Measurements from ENCODE around the gene FRAS1.

The FRAS1 gene

DNA sequence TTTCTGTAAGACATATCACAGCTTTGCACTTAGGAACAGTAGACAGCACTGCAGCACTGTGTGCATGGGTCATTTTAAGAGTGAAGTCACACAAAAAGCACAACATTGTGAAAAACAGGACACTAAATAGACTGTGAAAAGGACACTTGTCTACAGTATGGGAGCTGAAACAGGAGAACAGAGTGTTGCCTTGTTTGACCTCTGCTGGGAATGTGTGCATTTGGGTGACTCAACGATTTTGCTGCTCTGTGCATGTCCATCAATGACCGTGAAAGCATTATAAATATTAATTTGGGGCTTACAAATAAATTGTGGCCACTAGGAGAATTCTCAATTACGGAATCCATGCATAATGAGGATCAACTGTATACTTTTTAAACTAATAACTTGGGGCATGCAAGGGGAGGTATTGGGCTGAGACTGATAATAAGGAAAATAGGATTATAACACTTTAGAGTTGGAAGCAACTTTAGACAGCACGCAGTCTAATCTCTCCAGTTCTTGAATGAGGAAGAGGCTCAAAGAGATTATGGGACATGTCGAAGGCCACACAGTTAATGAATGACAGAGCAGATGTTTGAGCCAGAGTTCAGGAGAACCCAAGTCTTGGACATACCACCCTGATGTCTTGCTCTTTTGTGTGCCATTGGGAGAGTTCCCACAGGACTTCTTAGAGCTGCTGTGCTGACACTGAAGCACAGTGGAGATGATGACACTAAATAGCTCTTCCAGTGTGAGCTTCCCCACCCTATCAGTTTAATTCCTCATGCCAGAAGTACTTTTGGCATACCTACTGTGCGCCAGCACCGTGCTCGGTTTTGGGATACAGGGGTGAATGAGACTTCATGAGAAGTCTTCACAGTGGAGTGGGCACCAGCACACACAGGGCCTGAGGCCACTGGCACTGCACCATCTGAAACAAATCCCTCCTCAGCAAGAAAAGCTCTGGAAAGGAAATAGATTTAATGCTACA is 79.3 kb downstream of the FRAS1 start:
- no peak for TF ChIP-seq SIN3A (IDR thresholded peaks at IDR 0.05; ENCODE audit: borderline replicate concordance, insufficient read depth, low read length)
- TF ChIP-seq, protein P1, sequence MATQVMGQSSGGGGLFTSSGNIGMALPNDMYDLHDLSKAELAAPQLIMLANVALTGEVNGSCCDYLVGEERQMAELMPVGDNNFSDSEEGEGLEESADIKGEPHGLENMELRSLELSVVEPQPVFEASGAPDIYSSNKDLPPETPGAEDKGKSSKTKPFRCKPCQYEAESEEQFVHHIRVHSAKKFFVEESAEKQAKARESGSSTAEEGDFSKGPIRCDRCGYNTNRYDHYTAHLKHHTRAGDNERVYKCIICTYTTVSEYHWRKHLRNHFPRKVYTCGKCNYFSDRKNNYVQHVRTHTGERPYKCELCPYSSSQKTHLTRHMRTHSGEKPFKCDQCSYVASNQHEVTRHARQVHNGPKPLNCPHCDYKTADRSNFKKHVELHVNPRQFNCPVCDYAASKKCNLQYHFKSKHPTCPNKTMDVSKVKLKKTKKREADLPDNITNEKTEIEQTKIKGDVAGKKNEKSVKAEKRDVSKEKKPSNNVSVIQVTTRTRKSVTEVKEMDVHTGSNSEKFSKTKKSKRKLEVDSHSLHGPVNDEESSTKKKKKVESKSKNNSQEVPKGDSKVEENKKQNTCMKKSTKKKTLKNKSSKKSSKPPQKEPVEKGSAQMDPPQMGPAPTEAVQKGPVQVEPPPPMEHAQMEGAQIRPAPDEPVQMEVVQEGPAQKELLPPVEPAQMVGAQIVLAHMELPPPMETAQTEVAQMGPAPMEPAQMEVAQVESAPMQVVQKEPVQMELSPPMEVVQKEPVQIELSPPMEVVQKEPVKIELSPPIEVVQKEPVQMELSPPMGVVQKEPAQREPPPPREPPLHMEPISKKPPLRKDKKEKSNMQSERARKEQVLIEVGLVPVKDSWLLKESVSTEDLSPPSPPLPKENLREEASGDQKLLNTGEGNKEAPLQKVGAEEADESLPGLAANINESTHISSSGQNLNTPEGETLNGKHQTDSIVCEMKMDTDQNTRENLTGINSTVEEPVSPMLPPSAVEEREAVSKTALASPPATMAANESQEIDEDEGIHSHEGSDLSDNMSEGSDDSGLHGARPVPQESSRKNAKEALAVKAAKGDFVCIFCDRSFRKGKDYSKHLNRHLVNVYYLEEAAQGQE (IDR thresholded peaks at IDR 0.05; ENCODE audit: insufficient read depth in 1 of 2, low read depth in 2 of 2, low read length in 2 of 2), result no peak
- TF ChIP-seq TAF1 (IDR thresholded peaks at IDR 0.05; ENCODE audit: borderline replicate concordance, insufficient read depth, low read length), result no peak
- no peak for TF ChIP-seq FOXP2 (optimal IDR thresholded peaks at IDR 0.05; ENCODE audit: borderline replicate concordance, extremely low read depth, extremely low read length, insufficient read depth)
- no peak for TF ChIP-seq POLR2AphosphoS5 (IDR thresholded peaks at IDR 0.05; ENCODE audit: low read depth, low read length)

DNA sequence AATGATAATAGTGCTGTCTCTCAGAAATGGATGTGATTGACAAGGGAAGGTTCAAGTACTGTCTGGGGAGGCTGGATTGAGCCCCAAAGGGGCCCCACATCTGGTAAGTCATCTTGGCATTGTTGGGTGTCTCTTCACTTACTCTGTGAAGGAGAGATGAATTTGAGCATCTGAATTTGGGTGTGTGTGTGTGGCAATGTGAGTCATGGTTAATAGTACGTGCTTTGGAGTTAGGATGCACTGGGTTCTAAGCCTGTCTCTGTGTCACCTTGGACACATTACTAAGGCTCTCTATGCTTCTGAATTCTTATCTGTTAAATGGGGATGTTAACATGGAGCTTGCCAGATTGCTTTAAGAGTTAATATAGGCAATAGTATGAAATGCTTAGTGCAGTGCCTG is 80.4 kb downstream of the FRAS1 start:
- TF ChIP-seq FOXP2 (optimal IDR thresholded peaks at IDR 0.05; ENCODE audit: borderline replicate concordance, extremely low read depth, extremely low read length, insufficient read depth) (no peak), SIN3A (IDR thresholded peaks at IDR 0.05; ENCODE audit: borderline replicate concordance, insufficient read depth, low read length) (no peak), TAF1 (IDR thresholded peaks at IDR 0.05; ENCODE audit: borderline replicate concordance, insufficient read depth, low read length) (no peak), POLR2AphosphoS5 (IDR thresholded peaks at IDR 0.05; ENCODE audit: low read depth, low read length) (no peak)
- TF ChIP-seq, protein P1 (IDR thresholded peaks at IDR 0.05; ENCODE audit: insufficient read depth in 1 of 2, low read depth in 2 of 2, low read length in 2 of 2), result no peak

DNA sequence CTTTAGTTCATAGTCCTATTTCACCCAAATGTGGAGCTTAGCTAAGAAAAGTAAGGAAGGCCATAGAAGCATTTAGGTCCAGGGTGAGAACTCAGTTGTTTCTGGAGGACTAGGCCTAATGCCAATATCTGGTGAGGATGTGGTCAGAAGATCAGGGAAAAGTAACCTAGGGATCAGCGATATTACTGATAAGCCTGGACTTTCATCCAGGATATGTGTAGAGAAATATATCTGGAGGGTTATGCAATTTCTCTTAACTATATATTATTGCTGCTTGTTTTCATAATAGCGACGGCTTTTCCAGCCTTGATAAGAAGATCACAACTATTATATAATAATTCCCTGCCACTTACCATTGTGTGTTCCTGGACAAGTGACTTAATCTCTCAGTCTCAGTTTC is 81.1 kb downstream of the FRAS1 start:
- no peak for TF ChIP-seq SIN3A (IDR thresholded peaks at IDR 0.05; ENCODE audit: borderline replicate concordance, insufficient read depth, low read length)
- TF ChIP-seq, protein P1 (IDR thresholded peaks at IDR 0.05; ENCODE audit: insufficient read depth in 1 of 2, low read depth in 2 of 2, low read length in 2 of 2), result no peak
- no peak for TF ChIP-seq TAF1 (IDR thresholded peaks at IDR 0.05; ENCODE audit: borderline replicate concordance, insufficient read depth, low read length)
- TF ChIP-seq POLR2AphosphoS5 (IDR thresholded peaks at IDR 0.05; ENCODE audit: low read depth, low read length), result no peak
- TF ChIP-seq FOXP2 (optimal IDR thresholded peaks at IDR 0.05; ENCODE audit: borderline replicate concordance, extremely low read depth, extremely low read length, insufficient read depth), result no peak

DNA sequence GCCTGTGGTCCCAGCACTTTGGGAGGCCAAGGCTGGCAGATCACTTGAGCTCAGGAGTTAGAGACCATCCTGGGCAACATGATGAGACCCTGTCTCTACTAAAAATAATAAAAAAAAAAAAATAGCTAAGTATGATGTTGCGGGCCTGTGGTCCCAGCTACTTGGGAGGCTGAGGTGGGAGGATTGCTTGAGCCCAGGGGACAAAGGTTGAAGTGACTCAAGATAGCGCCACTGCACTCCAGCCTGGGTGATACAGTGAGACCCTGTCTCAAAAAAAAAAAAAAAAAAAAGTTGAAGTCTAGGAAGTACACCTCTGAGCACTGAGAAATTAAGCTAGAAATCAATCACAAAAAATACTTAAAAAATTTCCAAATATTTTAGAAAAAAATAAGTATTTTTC is 86.5 kb downstream of the FRAS1 start:
- no peak for TF ChIP-seq POLR2AphosphoS5 (IDR thresholded peaks at IDR 0.05; ENCODE audit: low read depth, low read length)
- TF ChIP-seq SIN3A (IDR thresholded peaks at IDR 0.05; ENCODE audit: borderline replicate concordance, insufficient read depth, low read length), result no peak
- TF ChIP-seq, protein P1 (IDR thresholded peaks at IDR 0.05; ENCODE audit: insufficient read depth in 1 of 2, low read depth in 2 of 2, low read length in 2 of 2), result no peak
- no peak for TF ChIP-seq FOXP2 (optimal IDR thresholded peaks at IDR 0.05; ENCODE audit: borderline replicate concordance, extremely low read depth, extremely low read length, insufficient read depth)
- no peak for TF ChIP-seq TAF1 (IDR thresholded peaks at IDR 0.05; ENCODE audit: borderline replicate concordance, insufficient read depth, low read length)

Measured in PFSK-1 (cell line).